ENCODE data around the gene ZNF20.
A peak's percentile ranks its signal among the peaks of the same experiment; 100 is the strongest.
"Not testable (repeated sequence)": the region's sequence is repeated elsewhere in the genome, so short reads cannot be mapped to it uniquely, and the experiment has no call there.

Gene ZNF20

GRCh38 chr19:12111943-12112637 is 28.1 kb downstream of the ZNF20 start:
- DNase-seq: no peak

GRCh38 chr19:12111176-12111575 is 29.0 kb downstream of the ZNF20 start:
- DNase-seq: no peak

- DNase-seq: not testable (repeated sequence)
Observed at GRCh38 chr19:12103909-12104308, 36.2 kb downstream of the ZNF20 start.

DNA sequence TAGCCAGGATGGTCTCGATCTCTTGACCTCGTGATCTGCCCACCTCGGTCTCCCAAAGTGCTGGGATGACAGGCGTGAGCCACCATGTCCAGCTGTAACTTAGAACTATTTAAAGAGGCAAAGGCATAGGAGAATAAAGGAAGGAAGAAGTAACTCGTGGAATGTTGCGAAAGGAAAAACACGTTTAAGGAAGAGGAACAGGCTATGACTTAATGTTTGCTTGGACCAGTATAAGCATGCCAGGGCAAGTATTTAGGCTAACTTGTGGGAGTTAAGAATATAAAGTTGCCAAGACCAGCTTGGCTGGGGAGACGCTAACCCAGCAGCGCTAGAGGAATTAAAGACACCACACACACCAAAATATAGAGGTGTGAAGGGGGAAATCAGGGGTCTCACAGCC is 42.1 kb downstream of the ZNF20 start:
- no peak for DNase-seq

- no peak for DNase-seq
Observed at GRCh38 chr19:12095111-12095790, 44.9 kb downstream of the ZNF20 start.

- no peak for DNase-seq
Observed at GRCh38 chr19:12093777-12094176, 46.4 kb downstream of the ZNF20 start.

DNA sequence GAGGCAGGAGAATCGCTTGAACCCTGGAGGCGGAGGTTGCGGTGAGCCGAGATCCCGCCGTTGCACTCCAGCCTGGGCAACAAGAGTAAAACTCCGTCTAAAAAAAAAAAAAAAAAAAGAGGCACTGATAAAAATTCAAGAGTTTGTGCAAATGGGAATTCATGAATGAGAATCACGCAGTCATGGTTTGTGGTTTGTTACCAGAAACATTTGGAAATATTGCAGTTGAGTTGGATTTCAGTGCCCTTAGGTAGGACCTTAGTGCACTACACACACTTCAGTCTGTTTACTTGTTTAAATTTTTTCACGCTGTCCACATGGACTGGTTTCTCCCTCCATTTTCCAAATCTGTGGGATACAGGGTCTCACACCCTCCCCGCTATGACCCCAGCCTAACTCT is 47.2 kb downstream of the ZNF20 start:
- DNase-seq: no peak

- no peak for DNase-seq
Observed at GRCh38 chr19:12092065-12092867, 47.9 kb downstream of the ZNF20 start.

- DNase-seq: peak; percentile 5 to 6
Observed at GRCh38 chr19:12090807-12091206, 49.3 kb downstream of the ZNF20 start.

DNA sequence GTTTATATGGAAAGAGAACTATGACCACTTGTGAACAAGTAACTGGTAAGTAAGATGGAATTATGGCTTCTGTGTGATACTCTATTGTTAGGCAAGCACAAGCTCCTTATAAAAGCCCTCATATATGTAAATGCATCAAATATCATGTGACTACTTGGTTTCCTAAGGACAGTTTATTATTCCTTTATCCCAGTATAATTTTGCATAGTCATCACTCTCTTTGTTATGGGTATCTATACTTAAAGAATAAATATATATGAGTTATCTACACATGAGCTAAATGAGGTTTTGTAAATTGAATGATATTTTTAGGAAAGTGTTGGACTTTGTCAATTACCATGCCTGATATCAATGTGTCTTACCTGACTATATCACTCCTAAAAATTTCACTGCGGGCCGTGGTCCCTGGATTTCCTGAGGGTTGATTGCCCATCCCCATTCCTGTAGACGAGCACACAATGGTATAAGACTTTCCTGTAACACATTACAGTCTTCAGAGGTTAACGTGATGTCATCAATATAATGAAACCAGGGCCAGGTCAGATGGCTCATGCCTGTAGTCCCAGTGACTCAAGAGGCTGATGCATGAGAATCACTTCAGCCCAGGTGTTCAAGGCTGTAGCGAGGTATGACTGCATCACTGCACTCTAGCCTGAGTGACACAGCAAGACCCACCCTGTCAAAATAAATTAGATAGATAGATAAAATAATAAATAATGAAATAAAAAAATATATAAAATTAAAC is 54.9 kb downstream of the ZNF20 start:
- DNase-seq: no peak

DNA sequence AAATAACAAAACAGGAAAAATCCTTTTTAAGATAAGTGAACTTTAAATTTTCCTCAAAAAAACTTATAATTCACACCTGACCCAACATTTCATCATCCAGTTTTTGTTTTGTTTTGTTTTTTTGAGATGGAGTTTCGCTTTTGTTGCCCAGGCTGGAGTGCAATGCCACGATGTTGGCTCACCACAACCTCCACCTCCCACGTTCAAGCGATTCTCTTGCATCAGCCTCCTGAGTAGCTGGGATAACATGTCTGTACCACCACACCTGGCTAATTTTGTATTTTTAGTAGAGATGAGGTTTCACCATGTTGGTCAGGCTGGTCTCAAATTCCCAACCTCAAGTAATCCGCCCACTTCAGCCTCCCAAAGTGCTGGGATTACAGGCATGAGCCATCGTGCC is 56.8 kb downstream of the ZNF20 start:
- DNase-seq: not testable (repeated sequence)

Data from NCI-H187 (cell line).